NCI-H2081 (cell line): ENCODE results near the gene PNPLA2.

ENCODE experiments used
- DNase-seq, 2 experiments: peaks; one replicate each; lab custom pipeline; 2025; lab: John Stamatoyannopoulos, UW

PNPLA2 gene

DNA sequence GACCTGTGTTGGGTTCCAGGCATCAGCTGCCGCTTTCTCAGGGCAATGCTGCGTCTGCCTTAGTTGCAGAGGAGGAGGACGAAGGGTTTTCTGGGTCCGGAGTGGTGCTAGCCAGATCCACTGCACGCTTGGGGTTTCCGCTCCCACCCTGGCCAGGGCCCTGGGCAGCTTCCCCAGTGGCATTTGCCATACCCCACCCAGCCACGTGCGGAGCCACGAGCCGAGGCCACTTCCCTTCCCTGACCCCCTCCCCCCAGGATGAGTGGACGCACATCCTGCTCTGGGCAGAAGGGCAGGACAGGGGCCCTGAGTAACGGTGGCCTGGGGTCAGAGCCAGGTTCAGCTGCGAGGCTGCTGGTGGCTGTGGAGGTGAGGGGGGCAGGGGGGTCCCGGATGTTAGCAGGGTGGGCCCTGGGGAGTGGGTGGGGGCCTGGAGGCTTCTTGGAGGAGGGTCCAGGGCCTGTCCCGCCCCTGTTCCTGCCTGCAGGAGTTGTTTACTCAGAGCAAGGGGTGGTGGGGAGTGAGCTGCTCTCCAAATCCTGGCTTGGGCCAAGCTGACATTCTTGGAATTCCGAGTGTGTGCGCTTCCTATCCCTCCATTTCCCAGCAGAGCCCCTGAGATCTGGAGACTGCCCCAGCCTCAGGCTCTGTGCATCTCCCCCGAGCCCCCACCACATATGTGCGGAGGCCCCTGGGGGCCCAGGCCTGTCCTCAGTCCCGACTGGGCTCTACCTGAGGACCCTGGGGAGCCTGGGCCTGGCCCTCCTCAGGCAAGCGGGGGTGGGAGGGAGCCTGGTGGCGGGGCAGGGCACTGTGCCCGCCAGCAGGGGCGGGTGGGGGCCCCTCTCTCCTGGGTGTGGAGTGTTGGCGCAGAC, 25.3 kb downstream of the PNPLA2 start:
- DNase-seq = no peak

DNA sequence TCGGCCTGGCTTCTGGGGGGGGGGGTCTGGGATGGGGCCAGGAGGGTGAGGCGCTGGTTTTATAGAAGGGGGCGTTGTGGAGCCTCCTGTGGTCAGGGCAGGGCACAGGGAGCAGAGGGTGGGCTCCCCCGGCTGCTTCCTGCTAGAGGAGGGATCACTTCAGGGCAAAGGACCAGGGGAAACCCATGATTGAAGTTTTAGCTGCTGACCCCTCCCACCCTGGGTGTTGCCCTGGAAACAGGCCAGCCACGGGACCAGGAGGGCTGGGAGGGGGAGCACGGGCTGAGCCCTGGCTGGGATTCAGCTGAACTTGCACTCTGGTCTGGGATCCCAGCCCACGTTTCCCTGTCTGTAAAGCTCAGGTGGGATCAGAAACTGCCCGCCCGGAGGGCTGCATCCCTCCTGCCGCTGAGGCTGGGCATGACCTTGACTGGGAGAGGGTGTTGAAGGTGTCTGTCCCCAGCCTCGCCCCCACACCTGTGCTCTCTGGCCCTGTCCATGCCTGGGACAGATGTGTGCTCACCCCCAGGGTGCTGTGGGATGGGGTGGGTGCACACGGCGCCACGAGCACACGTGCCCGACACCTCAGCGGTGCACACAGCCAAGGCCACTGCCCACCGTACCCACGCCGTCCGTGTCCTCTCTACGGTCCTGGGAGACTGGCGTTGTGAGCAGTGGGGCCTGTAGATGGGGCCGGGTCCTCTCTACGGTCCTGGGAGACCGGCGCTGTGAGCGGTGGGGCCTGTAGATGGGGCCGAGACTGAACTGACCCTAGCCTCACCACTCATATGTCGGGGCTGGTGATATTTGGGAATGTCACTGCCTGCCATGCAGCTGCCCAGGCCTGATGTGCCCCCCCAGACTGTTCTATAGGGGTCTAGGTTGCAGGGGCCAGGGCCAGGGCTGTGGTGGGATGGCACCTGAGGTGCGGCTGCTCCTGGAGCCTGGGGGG, 26.3 kb downstream of the PNPLA2 start:
- DNase-seq = peak in 1 of 2 experiments; percentile 33

DNA sequence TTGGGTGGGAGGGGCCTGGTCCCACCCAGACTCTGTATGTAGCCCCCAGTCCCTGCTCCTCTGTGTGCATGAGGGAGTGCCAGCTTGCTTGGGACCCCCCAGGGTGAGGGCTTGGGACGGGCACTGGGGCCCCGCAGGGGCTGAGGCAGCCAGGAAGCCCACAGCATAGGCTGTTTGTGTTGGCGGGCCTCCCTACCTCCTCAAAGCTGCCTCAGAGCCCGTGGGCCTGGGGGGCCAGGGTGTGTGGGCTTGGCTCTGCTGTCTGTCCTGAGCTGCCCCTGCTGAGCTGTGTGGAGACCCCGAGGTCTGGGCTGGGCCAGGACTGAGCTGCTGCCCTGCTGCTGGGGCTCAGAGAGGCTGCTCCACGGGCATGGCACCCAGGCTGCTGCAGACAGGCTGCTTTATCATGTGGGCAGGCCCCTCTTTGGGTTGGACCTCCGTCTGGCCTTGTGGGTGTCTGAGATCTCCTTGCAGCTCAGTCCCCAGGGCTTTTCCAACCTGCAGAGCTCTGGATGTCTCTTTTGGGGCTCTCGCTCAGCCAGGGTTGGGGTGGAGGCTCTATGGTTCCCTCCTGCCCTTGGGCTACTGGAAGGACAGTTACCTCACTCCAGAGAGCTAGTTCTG, 27.3 kb downstream of the PNPLA2 start:
- DNase-seq = no peak

DNA sequence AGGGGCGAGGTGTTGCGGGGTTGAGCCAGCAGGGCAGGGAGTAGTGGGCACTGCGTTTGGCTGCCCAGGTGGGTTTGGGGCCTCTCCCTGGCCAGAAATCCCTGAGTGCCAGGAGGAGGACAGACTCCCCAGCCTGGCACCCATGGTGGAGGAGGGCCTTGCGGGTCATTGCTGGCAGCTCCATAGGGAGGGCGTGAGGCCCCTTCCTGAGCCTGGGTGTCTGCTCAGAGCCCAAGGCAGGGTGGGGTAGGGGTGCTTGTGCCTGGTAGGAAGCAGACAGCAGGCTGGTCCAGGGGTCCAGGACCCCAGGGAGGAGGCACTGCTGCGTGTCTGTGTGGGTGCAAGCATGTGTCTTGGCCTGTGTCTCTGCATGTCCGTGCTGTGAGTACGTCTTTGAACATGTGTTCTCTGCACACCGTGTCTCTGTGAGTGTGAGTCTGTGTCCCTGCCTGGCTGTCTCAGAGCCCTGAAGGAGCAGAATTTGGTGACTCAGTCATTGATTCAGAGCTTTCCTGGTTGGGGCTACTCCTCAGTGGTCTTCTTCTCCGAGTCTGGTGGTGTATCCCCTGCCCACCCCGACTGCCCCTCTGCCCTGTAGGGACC, 27.9 kb downstream of the PNPLA2 start:
- DNase-seq = no peak

DNA sequence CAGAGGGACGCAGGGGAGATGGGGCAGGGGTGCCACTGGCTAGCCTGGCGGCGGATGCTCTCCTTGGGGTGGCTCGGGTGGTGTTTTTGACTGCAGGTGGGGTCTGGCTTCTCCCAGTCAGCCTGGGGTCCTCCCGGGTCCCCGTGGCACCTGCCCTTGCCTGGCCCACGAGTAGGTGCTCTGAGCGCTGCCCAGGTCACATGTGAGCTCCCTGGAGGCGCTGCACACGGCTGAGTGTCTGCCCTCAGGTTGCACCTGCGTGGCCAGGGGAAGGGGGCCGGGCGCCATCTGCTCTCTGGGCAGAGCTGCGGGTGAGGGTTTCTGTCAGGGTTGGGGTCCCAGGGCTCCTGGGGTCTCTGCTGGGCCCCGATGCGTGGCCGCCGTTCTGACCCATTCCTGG, 29.2 kb downstream of the PNPLA2 start:
- no peak for DNase-seq

DNA sequence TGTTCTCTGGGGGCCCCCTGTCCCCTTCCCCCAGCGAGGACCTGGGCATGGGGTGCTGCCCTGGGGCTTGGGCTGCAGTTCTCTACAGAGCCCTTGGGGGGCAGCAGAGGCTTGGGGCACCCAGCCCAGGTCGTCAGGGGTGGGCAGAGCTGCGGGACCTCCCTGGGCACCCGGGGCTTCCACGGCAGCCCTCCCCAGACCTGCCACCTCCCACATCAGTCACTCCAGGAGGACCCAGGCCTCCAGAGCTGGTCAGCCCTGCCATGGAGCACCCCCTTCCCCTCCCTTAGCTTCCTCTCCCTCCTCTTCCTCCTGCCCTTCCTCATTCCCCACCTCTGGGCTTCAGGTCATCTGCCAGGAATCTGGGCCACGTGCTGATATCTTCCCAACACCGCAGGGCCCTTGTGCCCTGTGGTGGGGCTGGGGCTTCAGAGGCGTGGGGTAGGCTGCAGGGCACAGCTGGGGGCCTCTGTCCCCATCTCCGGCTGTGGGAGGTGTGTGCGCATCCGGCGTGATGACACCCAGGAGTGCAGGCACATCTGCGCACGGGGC, 29.7 kb downstream of the PNPLA2 start:
- DNase-seq = peak; percentile 45 to 60

DNA sequence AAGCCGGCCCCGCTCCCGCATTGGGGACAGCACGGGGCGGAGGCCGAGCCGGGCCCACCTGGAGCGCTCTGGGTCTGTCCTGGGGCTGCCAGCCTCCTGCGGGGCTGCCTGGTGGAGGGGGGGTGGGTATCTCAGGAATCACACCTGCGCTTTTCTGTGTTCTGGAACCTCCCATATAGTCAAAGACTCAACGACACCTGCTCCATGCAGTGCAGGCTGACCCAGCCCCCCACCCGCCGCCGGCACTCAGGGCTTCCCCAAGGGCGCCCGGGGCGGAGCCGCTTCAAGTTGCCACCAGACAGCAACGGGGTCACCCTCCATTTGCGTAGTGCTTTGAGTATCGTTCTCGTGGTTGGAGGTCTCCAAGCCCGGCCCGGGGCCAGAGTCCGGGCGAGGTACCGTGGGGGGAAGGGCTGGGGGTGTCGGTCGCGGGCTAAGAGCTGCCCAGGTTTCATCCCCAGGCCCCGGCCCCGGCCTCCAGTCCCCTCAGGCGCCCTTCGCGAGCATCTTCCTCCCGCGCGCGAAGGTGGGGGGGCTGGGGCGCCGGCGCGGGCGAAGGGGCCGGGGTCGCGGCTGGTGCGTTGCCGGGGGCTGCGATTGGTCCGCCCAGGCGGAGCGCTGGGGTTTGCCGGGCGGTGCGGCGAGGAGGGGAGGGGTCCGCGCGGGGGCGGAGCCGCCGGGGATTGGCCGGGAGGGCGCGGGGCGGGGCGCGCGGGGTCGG, 30.6 kb downstream of the PNPLA2 start:
- peak; percentile 38 to 60 for DNase-seq

DNA sequence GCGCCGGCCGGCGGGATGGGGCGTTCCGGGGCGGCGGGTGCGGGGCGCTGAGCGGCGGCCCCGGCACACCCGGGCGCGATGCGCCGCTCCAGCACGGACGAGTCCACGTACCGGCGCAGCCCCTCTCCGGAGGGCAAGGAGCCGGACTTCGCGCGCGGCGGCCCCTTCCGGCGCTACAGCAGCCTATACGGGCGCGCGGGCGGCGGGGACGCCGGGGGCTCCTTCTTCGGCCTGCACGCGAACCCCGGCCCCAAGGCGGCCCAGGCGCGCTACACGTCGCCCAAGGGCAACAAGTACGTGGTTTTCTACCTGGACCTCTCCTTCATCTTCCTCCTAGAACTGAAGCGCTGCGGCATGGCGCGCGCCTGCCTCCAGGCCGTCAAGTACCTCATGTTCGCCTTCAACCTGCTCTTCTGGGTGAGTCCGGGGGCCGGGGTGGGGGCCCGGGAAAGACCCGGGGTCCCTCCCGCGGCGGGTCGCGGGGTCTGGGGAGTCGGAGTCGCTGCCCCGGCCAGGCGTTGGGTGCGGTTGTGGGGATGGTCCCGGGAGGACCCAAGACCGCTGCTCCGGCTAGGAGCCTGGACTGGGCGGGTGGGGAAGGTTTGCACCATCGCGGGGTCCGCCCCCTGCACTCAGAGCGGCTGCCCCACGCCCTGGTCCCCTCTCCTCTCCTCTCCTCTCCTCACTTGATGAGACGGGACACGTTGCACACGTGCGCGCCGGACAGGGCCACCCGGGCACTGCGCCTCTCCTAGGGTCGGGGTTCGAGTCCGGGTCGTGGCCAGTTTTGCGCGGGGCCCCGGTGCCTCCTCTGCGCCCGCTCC, 31.4 kb downstream of the PNPLA2 start:
- DNase-seq = no peak

DNA sequence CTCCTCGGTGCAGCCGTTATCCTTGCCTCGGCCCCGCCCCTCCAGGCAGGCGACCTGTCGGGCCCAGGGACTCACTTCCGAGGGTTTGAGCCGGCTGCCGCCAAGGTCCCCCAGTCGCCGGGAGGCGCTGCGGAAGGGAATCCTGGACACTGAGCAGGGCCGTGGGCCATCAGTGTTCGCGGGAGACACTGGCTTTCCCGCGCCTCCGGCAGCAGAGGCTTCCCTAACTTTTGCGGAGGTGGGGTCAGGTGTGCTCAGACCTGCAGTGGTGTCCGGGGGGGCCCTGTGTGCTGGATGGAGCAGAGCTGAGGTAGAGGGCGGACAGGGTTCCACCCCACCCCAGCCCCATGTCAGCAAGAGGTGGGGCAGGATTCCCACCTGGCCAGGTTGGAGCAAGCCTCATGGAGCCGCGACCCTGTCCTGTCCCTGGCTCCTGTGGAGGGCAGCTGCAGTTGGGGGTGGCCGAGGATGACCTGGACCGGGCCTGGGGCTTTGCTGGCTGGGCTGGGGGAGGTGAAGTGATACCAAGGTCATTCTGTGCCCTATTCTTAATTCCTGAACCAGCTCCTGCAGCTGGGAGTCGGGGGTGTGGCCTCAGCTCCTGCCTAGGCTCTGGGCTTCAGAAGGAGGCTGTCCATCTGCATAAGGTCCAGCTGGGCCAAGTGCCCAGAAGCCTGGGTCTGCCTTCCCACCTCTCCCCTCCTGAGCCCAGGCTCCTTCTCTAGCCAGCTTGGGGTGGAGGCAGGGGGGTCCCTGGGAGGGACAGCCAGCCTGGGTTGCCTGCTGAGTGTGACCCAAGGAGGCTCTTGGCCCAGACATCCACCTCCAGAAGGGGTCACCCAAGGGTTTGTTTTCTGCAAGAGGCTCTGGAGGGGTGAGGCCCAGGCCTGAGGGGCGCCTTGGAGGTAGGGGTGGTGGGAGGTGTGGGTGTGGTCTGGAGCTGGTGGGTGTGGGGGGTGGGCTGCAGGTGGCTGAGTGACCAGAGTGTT, 32.4 kb downstream of the PNPLA2 start:
- DNase-seq = peak in 1 of 2 experiments; percentile 22

DNA sequence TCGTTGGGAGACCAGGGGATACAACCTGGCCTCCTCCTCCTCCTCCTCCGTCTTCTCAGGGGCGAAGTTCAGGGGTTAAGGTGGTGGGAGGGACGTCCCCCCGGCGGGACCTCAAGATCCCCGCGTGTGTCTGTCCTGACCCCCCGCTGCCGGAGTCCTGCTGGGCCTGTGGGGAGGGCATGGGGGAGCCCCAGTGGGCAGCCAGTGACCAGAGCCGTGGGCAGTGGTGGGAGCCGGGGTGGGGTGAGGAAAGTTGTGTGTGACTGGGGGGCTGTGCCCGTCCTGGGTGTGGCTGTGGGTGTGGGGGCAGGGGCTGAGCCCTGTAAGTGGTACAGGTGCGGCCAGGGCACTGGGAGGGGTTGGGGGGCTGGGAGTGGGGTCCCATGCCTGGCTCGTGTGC, 34.0 kb downstream of the PNPLA2 start:
- DNase-seq = no peak

DNA sequence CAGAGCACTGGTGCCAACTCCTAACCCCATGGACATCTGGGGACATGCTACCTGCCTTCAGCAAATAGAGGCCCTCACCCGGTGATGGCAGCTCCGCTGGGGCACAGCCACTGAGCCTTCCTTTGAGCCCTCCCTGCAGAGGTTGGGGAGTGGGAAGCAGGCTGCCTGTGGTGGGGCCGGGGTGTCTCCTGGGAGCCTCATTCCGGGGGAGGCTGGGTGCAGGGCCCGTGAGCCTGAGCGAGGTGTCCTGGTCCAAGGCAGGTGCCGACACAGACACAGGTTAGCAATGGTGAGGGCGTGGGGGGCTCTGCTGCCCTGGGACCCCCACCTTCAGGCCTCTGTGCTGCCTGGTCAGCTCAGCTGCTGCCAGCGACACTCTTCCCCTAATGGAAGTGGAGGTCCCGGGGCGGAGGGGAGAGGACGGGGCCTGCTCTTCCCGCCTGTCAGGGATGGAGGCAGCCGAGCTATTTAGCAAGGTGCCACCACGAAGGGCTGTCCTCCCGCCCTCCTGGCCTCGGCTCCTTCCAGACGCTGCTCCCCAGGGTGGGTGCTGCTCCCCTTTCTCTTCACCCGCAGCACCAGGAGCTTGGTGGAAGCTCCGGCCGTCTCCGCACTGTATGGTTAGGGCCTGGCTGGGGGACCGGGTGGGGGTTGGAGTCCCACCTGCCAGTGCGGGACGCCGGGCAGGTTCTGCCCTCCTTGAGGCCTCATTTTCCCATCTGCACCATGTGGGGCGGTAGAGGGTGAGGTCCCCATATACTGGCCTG, 35.2 kb downstream of the PNPLA2 start:
- no peak for DNase-seq

DNA sequence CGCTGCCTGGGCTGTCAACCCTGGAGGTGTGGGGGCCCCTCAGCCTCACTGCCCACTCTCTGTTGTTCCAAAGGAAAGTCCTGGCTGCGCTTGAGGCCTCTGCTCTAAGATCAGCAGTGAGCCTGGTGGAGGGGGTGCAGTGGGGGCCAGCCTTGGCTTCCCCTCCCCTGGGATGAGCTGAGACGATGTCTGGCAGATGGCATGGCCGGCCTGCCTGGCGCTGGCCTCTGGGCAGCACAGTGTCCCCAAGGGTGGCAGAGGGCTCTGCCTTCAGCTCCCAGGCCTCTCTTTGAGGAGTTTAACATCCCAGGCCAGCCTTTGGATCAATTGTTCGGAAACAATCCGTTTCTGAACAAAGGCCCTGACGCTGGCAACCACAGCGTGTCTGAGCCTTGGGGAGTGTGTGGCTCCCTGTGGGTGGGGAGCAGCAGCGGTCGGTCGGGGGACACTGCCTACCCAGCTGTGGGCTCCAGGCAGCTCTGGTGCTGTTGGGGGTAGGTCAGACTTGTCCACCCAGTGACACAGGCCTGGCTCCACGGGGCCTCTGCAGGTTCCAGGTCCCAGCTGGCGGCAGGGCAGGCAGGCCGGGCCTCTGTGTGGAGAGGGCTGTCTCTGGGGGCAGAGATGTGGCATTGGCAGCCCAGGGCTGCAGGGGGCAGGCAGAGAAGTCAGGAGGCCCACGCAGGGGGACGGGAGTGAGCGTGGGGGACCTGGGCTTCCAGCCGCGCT, 36.1 kb downstream of the PNPLA2 start:
- no peak for DNase-seq

DNA sequence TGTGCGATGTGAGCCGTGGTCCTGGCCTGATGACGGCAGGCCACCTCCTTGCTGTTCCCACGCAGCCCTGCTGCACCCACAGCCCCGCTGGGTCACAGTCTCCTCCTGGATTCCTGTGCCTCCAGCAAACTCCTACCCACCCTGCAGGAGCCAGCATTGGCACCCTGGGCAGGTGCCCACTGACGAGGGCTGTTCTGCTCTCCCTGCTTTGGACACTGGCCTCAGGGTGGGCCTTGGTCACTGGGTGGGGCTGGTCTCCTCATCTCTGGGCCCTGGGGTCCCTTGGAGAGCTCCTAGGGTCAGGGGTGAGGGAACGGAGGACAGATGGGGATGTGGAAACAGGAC, 36.6 kb downstream of the PNPLA2 start:
- DNase-seq = no peak

DNA sequence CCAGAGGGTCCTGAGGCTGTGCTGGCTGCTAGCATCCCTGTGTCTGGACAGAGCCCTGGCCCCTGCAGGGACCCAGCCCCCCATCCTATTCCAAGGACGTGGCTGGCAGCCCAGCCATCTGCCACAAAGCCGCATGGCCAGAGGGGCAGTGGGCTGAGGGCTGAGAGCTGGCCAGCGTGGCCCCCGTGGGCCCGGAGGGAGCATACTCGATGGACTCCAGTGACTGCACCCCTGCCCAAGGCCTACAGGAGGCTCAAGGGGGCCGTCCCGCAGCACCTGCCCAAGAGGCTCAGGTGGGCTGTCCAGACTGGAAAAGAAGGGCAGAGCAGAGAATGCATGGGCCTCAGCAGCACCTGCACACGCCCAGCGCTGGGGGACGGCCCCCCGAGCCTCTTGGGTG, 37.1 kb downstream of the PNPLA2 start:
- DNase-seq = no peak

DNA sequence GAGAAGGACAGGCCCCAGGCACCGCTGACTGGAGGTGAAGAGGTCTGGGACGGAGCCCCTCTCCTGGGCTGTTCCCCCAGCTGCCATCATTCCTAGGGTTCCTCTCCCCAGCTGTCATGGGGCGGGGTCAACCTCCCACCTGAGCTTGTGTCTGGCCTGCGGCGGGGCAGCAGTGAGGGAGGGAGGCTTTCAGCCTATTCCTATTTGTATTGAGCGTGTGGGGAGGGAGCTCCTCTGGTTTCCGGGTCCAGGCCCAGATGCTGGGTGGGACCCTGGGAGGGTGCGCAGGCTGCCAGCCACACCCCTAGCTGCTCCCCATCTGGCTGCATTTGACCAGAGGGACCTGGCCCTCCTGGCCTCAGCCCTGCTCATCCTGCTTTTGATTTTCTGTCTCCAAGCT, 37.7 kb downstream of the PNPLA2 start:
- no peak for DNase-seq

DNA sequence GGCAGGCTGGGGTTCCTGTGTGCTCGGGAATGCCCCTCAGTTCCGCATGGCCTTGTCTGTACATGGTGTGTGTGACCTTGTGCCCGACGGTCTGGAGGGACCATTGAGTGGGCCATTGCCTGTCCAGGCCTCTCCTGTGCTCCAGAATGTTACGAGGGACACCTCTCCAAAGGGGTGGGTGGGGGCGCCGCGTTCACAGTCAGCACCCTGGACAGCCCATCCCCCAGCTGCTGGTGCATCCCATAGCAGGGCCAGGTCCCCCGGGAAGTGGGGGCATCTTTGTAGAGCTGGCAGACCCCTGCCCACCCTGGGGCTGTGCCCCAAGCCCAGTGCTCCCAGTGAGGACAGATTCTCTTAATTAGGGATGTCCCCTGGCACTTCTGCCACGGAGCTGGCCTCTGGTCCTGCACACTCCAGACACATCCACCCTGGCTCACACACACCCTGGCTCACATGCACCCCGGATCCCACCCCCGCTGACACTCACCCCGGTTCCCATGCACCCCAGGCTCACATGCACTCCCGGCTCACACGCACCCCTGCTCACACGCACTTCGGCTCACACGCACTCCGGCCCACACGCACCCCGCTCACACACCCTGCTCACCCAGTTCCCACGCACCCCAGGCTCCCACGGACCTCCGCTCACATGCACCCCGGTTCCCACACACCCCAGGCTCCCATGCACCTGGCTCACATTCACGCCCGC, 39.5 kb downstream of the PNPLA2 start:
- no peak for DNase-seq
